ENCODE results near the gene MON2. TPM values are rescaled to one million over a fixed set of nuclear protein-coding genes. Genes with fewer than 3 reads are reported as not detected.

The MON2 gene
- total and polyA plus RNA-seq, 2 of the 13 experiments (the other 11 are each of a cell fraction or from before 2014, with no cell fraction given): 10.5 to 24.8 TPM

DNA sequence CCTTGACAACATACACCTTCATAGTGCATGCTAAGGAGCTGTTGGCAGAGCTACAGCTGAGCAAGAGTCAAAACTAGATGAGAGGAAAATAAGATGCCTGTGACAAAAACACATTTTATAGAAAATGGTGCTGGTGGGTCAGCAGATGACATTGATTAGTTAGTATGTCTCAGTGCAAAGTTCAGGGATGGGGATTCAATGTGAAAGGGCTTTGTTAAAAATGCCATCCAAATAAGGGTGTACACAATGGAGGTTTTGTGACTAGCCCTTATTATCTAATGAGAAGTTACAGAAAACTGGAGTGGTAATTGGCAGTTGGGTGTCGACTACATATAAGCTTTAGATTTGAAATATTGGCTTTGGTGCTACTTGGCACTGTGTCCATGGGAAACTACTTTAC is 169.0 kb downstream of the MON2 start:
- 6% methylated on average over 1 of the region's 1 CpG for WGBS (ENCODE audit: low lambda C conversion rate)
- BruUV-seq (replicated peaks): no TSS peak
- Histone ChIP-seq H3K9me3 (ENCODE audit: low read length) (no peaks in the 10 kb centered on the region), H3K27ac (ENCODE audit: extremely low read length, insufficient read depth, low read length) (peak overlapping the region; percentile 19), H3K79me2 (ENCODE audit: insufficient read depth, low read length) (no peaks in the 10 kb centered on the region), H3K27me3 (ENCODE audit: control insufficient read depth in 1 of 2, insufficient read depth in 2 of 2, low read length in 2 of 2) (no peaks in the 10 kb centered on the region), H4K20me1 (ENCODE audit: insufficient read depth, low read length) (no peaks in the 10 kb centered on the region), H3K4me2 (ENCODE audit: low read depth, low read length) (peak overlapping the region; percentile 46), H3K9ac (ENCODE audit: insufficient read depth, low read depth, low read length) (no peak overlapping the region), H3K4me3 (replicated peaks in 1 of 3; ENCODE audit: insufficient read depth in 1 of 3, low read depth in 2 of 3, low read length in 3 of 3) (no peak overlapping the region), H3K36me3 (replicated peaks in 1 of 2; ENCODE audit: control insufficient read depth in 1 of 2, insufficient read depth in 2 of 2, low read length in 2 of 2) (no peaks in the 10 kb centered on the region), H3K4me1 (ENCODE audit: insufficient read depth, low read length) (peaks cover 62% of the 10 kb centered on the region), H2AFZ (ENCODE audit: low read length) (no peak overlapping the region)
- POLR2A ChIA-PET: interaction anchor here (1.7 kb wide), 1 partner anchor 32 kb away, joined by 5 read pairs; no protein-coding TSS in a partner anchor
- peak; percentile 18 for ATAC-seq
- FAIRE-seq: peak; percentile 18
- intact Hi-C loops (cut with micrococcal nuclease; ENCODE audit: unreplicated experiment) (no loop called here), in situ Hi-C loops (cut with HindIII; ENCODE audit: extremely low pct_ligation_motif_present, low pct_unique_long_range_greater_than_20kb) (no loop called here)
- CTCF ChIA-PET (ENCODE audit: low intra/inter-chr PET ratio, low total read pairs): no interaction called here
- peak; percentile 73 for DNase-seq (ENCODE audit: low spot score)
- TF ChIP-seq, protein P1, sequence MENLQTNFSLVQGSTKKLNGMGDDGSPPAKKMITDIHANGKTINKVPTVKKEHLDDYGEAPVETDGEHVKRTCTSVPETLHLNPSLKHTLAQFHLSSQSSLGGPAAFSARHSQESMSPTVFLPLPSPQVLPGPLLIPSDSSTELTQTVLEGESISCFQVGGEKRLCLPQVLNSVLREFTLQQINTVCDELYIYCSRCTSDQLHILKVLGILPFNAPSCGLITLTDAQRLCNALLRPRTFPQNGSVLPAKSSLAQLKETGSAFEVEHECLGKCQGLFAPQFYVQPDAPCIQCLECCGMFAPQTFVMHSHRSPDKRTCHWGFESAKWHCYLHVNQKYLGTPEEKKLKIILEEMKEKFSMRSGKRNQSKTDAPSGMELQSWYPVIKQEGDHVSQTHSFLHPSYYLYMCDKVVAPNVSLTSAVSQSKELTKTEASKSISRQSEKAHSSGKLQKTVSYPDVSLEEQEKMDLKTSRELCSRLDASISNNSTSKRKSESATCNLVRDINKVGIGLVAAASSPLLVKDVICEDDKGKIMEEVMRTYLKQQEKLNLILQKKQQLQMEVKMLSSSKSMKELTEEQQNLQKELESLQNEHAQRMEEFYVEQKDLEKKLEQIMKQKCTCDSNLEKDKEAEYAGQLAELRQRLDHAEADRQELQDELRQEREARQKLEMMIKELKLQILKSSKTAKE (CRISPR knock-in tag; IDR thresholded peaks at IDR 0.05; ENCODE audit: borderline replicate concordance): no peak
- TF ChIP-seq ZNF572 (CRISPR knock-in tag; IDR thresholded peaks at IDR 0.05) (no peak), CENPT (CRISPR knock-in tag; IDR thresholded peaks at IDR 0.05; ENCODE audit: low read depth) (no peak), ZNF605 (CRISPR knock-in tag; IDR thresholded peaks at IDR 0.05) (no peak), ATRX (CRISPR knock-in tag; IDR thresholded peaks at IDR 0.05; ENCODE audit: borderline replicate concordance) (no peak), ZSCAN25 (CRISPR knock-in tag; IDR thresholded peaks at IDR 0.05) (no peak), ZNF431 (CRISPR knock-in tag; IDR thresholded peaks at IDR 0.05; ENCODE audit: borderline replicate concordance, low read depth) (no peak), HNF4A (CRISPR knock-in tag; IDR thresholded peaks at IDR 0.05) (peak; percentile 49), E2F2 (CRISPR knock-in tag; IDR thresholded peaks at IDR 0.05; ENCODE audit: borderline replicate concordance) (no peak), ZNF296 (CRISPR knock-in tag; conservative IDR thresholded peaks at IDR 0.05) (no peak), PRMT3 (CRISPR knock-in tag; IDR thresholded peaks at IDR 0.05; ENCODE audit: borderline replicate concordance, low read depth) (no peak), HNRNPH1 (optimal IDR thresholded peaks at IDR 0.05; ENCODE audit: low read depth, low read length) (no peak), TP53 (CRISPR knock-in tag; conservative IDR thresholded peaks at IDR 0.05) (no peak), ZBTB20 (CRISPR knock-in tag; IDR thresholded peaks at IDR 0.05; ENCODE audit: borderline replicate concordance, low read depth) (no peak)
- TF ChIP-seq, protein P2, sequence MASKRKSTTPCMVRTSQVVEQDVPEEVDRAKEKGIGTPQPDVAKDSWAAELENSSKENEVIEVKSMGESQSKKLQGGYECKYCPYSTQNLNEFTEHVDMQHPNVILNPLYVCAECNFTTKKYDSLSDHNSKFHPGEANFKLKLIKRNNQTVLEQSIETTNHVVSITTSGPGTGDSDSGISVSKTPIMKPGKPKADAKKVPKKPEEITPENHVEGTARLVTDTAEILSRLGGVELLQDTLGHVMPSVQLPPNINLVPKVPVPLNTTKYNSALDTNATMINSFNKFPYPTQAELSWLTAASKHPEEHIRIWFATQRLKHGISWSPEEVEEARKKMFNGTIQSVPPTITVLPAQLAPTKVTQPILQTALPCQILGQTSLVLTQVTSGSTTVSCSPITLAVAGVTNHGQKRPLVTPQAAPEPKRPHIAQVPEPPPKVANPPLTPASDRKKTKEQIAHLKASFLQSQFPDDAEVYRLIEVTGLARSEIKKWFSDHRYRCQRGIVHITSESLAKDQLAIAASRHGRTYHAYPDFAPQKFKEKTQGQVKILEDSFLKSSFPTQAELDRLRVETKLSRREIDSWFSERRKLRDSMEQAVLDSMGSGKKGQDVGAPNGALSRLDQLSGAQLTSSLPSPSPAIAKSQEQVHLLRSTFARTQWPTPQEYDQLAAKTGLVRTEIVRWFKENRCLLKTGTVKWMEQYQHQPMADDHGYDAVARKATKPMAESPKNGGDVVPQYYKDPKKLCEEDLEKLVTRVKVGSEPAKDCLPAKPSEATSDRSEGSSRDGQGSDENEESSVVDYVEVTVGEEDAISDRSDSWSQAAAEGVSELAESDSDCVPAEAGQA (IDR thresholded peaks at IDR 0.05; ENCODE audit: low read depth): no peak
- TF ChIP-seq, protein P2 (CRISPR knock-in tag; IDR thresholded peaks at IDR 0.05; ENCODE audit: borderline replicate concordance): no peak
